Measurements from ENCODE around the gene KCNQ4. TPM values are rescaled to one million over a fixed set of nuclear protein-coding genes. Genes with fewer than 3 reads are reported as not detected.

KCNQ4 gene
- total and polyA plus RNA-seq, 2 donors (not counting 1 experiment from before 2014, with no cell fraction given) = 0.16 to 0.20 TPM

DNA sequence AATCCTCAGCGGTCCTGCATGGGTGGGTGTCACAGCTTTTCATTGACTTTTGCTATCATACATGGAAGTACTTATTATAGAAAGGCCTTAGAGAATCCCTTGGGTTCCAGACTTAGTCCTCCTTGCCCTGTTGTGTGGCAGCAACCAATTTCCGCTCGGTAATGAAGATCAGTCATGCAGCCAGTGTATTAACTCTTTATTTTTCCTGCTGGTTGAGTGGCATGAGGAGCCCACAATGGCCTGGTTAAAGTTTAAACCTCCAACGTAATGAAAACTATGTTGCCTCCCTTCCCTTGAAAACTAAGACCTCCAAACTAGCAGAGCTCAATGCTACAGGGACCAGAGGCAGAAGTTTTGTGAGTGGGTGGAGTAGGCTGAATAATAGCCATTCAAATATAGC lies 58.6 kb downstream of the KCNQ4 start:
- Histone ChIP-seq H3K27me3 (replicated peaks in 1 of 4; ENCODE audit: control extremely low read depth in 1 of 4, control insufficient read depth in 3 of 4, insufficient read depth in 4 of 4, low read length in 3 of 4) (peaks cover 0 to 14% (median 0%) of the 10 kb centered on the region in 4 experiments), H2AFZ (ENCODE audit: insufficient read depth, low read depth, low read length, poor library complexity, severe bottlenecking) (no peak overlapping the region), H4K20me1 (ENCODE audit: control insufficient read depth, insufficient read depth, low read length, poor library complexity, severe bottlenecking) (no peaks in the 10 kb centered on the region), H3K9ac (ENCODE audit: low read length) (no peak overlapping the region), H3K79me2 (ENCODE audit: control insufficient read depth, insufficient read depth, low read length) (no peaks in the 10 kb centered on the region), H3K36me3 (replicated peaks in 1 of 2; ENCODE audit: control extremely low read depth in 1 of 2, control insufficient read depth in 1 of 2, extremely low read depth in 1 of 2, insufficient read depth in 2 of 2, low read length in 1 of 2) (no peaks in the 10 kb centered on the region), H3K27ac (ENCODE audit: low read length in 2 of 2) (no peak overlapping the region), H3K4me1 (ENCODE audit: control insufficient read depth in 2 of 2, insufficient read depth in 2 of 2, low read length in 2 of 2) (peaks cover 3 to 4% of the 10 kb centered on the region in 2 donors), H3K4me2 (replicated peaks; ENCODE audit: low read depth, low read length, poor library complexity, severe bottlenecking) (no peak overlapping the region), H3K4me3 (ENCODE audit: control extremely low read depth in 1 of 5, extremely low read depth in 1 of 5, insufficient read depth in 1 of 5, low read depth in 2 of 5, low read length in 4 of 5) (no peak overlapping the region), H3K9me3 (ENCODE audit: control extremely low read depth in 1 of 3, control insufficient read depth in 2 of 3, insufficient read depth in 1 of 3, low read length in 2 of 3) (peaks cover 0 to 12% (median 0%) of the 10 kb centered on the region in 3 donors)
- Mint-ChIP-seq H3K4me1 (peaks cover 9% of the 10 kb centered on the region), H3K27me3 (peaks cover 25% of the 10 kb centered on the region), H3K27ac (no peak overlapping the region), H3K9me3 (ENCODE audit: insufficient read depth) (peaks cover 2% of the 10 kb centered on the region), H3K4me3 (no peak overlapping the region)
- ATAC-seq (ENCODE audit: low read depth) (no peak), DNase-seq (no peak)
- CTCF ChIA-PET = interaction anchor here (1.6 kb wide), 1 partner anchor 68 kb away, joined by 6 read pairs; no protein-coding TSS in a partner anchor
- WGBS (ENCODE audit: insufficient coverage) = 100% methylated on average over 2 of the region's 4 CpGs
- intact Hi-C loops (cut with micrococcal nuclease) = loop anchor here (10.0 kb wide), 1 partner anchor 307 kb away; the partner anchor contains the start of gene ZNF684
- TF ChIP-seq EZH2 (IDR thresholded peaks at IDR 0.05; ENCODE audit: borderline replicate concordance, insufficient read depth, low read depth, low read length, poor library complexity, severe bottlenecking) = no peak
- TF ChIP-seq, protein P1, sequence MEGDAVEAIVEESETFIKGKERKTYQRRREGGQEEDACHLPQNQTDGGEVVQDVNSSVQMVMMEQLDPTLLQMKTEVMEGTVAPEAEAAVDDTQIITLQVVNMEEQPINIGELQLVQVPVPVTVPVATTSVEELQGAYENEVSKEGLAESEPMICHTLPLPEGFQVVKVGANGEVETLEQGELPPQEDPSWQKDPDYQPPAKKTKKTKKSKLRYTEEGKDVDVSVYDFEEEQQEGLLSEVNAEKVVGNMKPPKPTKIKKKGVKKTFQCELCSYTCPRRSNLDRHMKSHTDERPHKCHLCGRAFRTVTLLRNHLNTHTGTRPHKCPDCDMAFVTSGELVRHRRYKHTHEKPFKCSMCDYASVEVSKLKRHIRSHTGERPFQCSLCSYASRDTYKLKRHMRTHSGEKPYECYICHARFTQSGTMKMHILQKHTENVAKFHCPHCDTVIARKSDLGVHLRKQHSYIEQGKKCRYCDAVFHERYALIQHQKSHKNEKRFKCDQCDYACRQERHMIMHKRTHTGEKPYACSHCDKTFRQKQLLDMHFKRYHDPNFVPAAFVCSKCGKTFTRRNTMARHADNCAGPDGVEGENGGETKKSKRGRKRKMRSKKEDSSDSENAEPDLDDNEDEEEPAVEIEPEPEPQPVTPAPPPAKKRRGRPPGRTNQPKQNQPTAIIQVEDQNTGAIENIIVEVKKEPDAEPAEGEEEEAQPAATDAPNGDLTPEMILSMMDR (IDR thresholded peaks at IDR 0.05) = no peak
- POLR2A ChIA-PET = no interaction called here

DNA sequence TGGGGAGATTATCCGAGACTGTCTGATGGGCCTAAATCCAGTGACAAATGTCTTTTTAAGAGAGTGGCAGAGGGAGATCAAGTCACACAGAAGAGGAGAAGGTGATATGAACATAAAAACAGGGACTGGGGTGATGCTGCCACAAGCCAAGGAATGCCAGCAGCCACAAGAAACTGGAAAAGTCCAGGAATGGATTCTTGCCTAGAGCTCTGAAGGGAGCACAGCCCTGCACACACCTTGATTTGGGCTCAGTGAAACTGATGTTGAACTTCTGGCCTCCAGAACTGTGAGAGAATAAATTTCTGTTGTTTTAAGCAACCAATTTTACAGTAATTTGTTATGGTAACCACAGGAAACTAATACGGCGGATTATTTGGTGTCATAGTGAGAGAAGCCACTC lies 59.1 kb downstream of the KCNQ4 start:
- peaks cover 3 to 4% of the 10 kb centered on the region in 2 donors for H3K4me1 ChIP-seq (ENCODE audit: control insufficient read depth in 2 of 2, insufficient read depth in 2 of 2, low read length in 2 of 2)
- Mint-ChIP-seq H3K4me1 (peaks cover 9% of the 10 kb centered on the region), H3K4me3 (no peak overlapping the region), H3K27me3 (peaks cover 25% of the 10 kb centered on the region), H3K27ac (no peak overlapping the region), H3K9me3 (ENCODE audit: insufficient read depth) (peaks cover 2% of the 10 kb centered on the region)
- intact Hi-C loops (cut with micrococcal nuclease) = loop anchor here (10.0 kb wide), 1 partner anchor 308 kb away; the partner anchor contains the start of gene ZNF684
- H2AFZ ChIP-seq (ENCODE audit: insufficient read depth, low read depth, low read length, poor library complexity, severe bottlenecking) = no peak overlapping the region
- DNase-seq (no peak), ATAC-seq (ENCODE audit: low read depth) (no peak)
- H3K36me3 ChIP-seq (replicated peaks in 1 of 2; ENCODE audit: control extremely low read depth in 1 of 2, control insufficient read depth in 1 of 2, extremely low read depth in 1 of 2, insufficient read depth in 2 of 2, low read length in 1 of 2) = no peaks in the 10 kb centered on the region
- H3K79me2 ChIP-seq (ENCODE audit: control insufficient read depth, insufficient read depth, low read length) = no peaks in the 10 kb centered on the region
- no peak overlapping the region for H3K4me3 ChIP-seq (ENCODE audit: control extremely low read depth in 1 of 5, extremely low read depth in 1 of 5, insufficient read depth in 1 of 5, low read depth in 2 of 5, low read length in 4 of 5)
- TF ChIP-seq EZH2 (IDR thresholded peaks at IDR 0.05; ENCODE audit: borderline replicate concordance, insufficient read depth, low read depth, low read length, poor library complexity, severe bottlenecking) = no peak
- TF ChIP-seq, protein P1 (IDR thresholded peaks at IDR 0.05) = no peak
- H3K4me2 ChIP-seq (replicated peaks; ENCODE audit: low read depth, low read length, poor library complexity, severe bottlenecking) = no peak overlapping the region
- CTCF ChIA-PET = no interaction called here
- POLR2A ChIA-PET = no interaction called here
- no peak overlapping the region for H3K27ac ChIP-seq (ENCODE audit: low read length in 2 of 2)
- WGBS (ENCODE audit: insufficient coverage) = 75% methylated on average over 1 of the region's 3 CpGs
- no peaks in the 10 kb centered on the region for H4K20me1 ChIP-seq (ENCODE audit: control insufficient read depth, insufficient read depth, low read length, poor library complexity, severe bottlenecking)
- peaks cover 0 to 12% (median 0%) of the 10 kb centered on the region in 3 donors for H3K9me3 ChIP-seq (ENCODE audit: control extremely low read depth in 1 of 3, control insufficient read depth in 2 of 3, insufficient read depth in 1 of 3, low read length in 2 of 3)
- no peak overlapping the region for H3K9ac ChIP-seq (ENCODE audit: low read length)
- peaks cover 0 to 14% (median 0%) of the 10 kb centered on the region in 4 experiments for H3K27me3 ChIP-seq (replicated peaks in 1 of 4; ENCODE audit: control extremely low read depth in 1 of 4, control insufficient read depth in 3 of 4, insufficient read depth in 4 of 4, low read length in 3 of 4)

Measured in B cell (primary cell).